B cell (primary cell): Measurements from ENCODE around the gene WDR7. TPM values are rescaled to one million over a fixed set of nuclear protein-coding genes. Genes with fewer than 3 reads are reported as not detected.

Source experiments
- ATAC-seq: fragments of 200-7000 bp; cut with Tn5 transposase; one replicate; pipeline ENCODE4 v1.10.0; 2021; ENCODE audit warnings: low read depth, mild to moderate bottlenecking, moderate number of reproducible peaks, moderate library complexity
- CTCF ChIA-PET: fragments of 350-600 bp; sonication (Branson Sonifier 250); formaldehyde crosslinking; loops from one replicate; lab custom pipeline; 2021; ENCODE audit warnings: antibody characterized with exemption, inconsistent platforms; lab: Charles Lee
- POLR2A ChIA-PET: fragments of 350-600 bp; sonication (Branson Sonifier 250); formaldehyde crosslinking; loops from one replicate; lab custom pipeline; 2021; ENCODE audit warnings: antibody characterized with exemption; lab: Charles Lee
- DNase-seq: peaks from one replicate; pipeline ENCODE4 v3.0.0; 2013
- H2AFZ ChIP-seq: 2 replicates; pipeline ENCODE4 v1.6.1; 2012; ENCODE audit warnings: mild to moderate bottlenecking, low read depth, low read length; ENCODE audit not compliant: insufficient read depth, poor library complexity, severe bottlenecking
- H3K27ac ChIP-seq, 2 donors: 1 replicate in 1 of 2; 2 replicates in 1 of 2; pipeline ENCODE4 v1.5.1; 2012 to 2013; ENCODE audit warnings: low read length in 2 of 2, mild to moderate bottlenecking in 2 of 2, moderate library complexity in 1 of 2
- H3K27me3 ChIP-seq, 4 experiments: fragments of 200-600 bp in 1 of 4; sonication (generic) in 1 of 4; replicated peaks in 1 of 4; 1 replicate in 2 of 4; 2 replicates in 2 of 4; pipeline versions ENCODE4 v1.6.1 to v1.7.0; 2013 to 2016; ENCODE audit warnings: low read length in 3 of 4, mild to moderate bottlenecking in 2 of 4, mixed read lengths in 1 of 4, moderate library complexity in 1 of 4; ENCODE audit not compliant: insufficient read depth in 4 of 4, control insufficient read depth in 3 of 4; ENCODE audit errors: control extremely low read depth in 1 of 4
- H3K36me3 ChIP-seq, 2 experiments: replicated peaks in 1 of 2; 1 replicate in 1 of 2; 2 replicates in 1 of 2; pipeline versions ENCODE4 v1.6.1 to v1.7.1; 2013; ENCODE audit warnings: low read length in 1 of 2; ENCODE audit not compliant: insufficient read depth in 2 of 2, control insufficient read depth in 1 of 2; ENCODE audit errors: control extremely low read depth in 1 of 2, extremely low read depth in 1 of 2
- H3K4me1 ChIP-seq, 2 donors: fragments of 200-600 bp in 1 of 2; sonication (generic) in 1 of 2; 1 replicate in 1 of 2; 2 replicates in 1 of 2; pipeline versions ENCODE4 v1.5.1 to v1.6.1; 2013 to 2017; ENCODE audit warnings: low read length in 2 of 2; ENCODE audit not compliant: control insufficient read depth in 2 of 2, insufficient read depth in 2 of 2
- H3K4me2 ChIP-seq: replicated peaks from 2 replicates; pipeline ENCODE3; 2012; ENCODE audit warnings: mild to moderate bottlenecking, low read depth, low read length; ENCODE audit not compliant: poor library complexity, severe bottlenecking
- H3K4me3 ChIP-seq, 5 experiments: fragments of 200-600 bp in 1 of 5; sonication (generic) in 1 of 5; 1 replicate in 3 of 5; 2 replicates in 2 of 5; pipeline versions ENCODE4 v1.5.1 to v1.7.0; 2011 to 2016; ENCODE audit warnings: low read length in 4 of 5, mild to moderate bottlenecking in 4 of 5, low read depth in 2 of 5, control low read depth in 1 of 5, moderate library complexity in 1 of 5; ENCODE audit not compliant: insufficient read depth in 1 of 5; ENCODE audit errors: control extremely low read depth in 1 of 5, extremely low read depth in 1 of 5
- H3K79me2 ChIP-seq: fragments of 200-600 bp; sonication (generic); one replicate; pipeline ENCODE4 v1.6.0; 2016; ENCODE audit warnings: low read length; ENCODE audit not compliant: control insufficient read depth, insufficient read depth
- H3K9ac ChIP-seq: fragments of 200-600 bp; sonication (generic); 2 replicates; pipeline ENCODE4 v1.6.1; 2017; ENCODE audit warnings: mild to moderate bottlenecking, low read length, moderate library complexity
- H3K9me3 ChIP-seq, 3 donors: one replicate each; pipeline versions ENCODE4 v1.6.1 to v1.7.1; 2013; ENCODE audit warnings: low read length in 2 of 3; ENCODE audit not compliant: control insufficient read depth in 2 of 3, insufficient read depth in 1 of 3; ENCODE audit errors: control extremely low read depth in 1 of 3
- H4K20me1 ChIP-seq: 2 replicates; pipeline ENCODE4 v1.6.0; 2012; ENCODE audit warnings: mild to moderate bottlenecking, low read length; ENCODE audit not compliant: insufficient read depth, control insufficient read depth, poor library complexity, severe bottlenecking
- H3K27ac Mint-ChIP-seq: one replicate; pipeline ENCODE4 v1.8.0; 2021; ENCODE audit warnings: mixed read lengths
- H3K27me3 Mint-ChIP-seq: one replicate; pipeline ENCODE4 v1.8.0; 2021; ENCODE audit warnings: mixed read lengths
- H3K4me1 Mint-ChIP-seq: one replicate; pipeline ENCODE4 v1.8.0; 2021; ENCODE audit warnings: mixed read lengths
- H3K4me3 Mint-ChIP-seq: one replicate; pipeline ENCODE4 v1.8.0; 2021; ENCODE audit warnings: mixed read lengths
- H3K9me3 Mint-ChIP-seq: one replicate; pipeline ENCODE4 v1.8.0; 2022; ENCODE audit warnings: mixed read lengths; ENCODE audit not compliant: insufficient read depth
- EZH2 ChIP-seq: IDR thresholded peaks from 2 replicates; pipeline ENCODE4 v1.6.1; 2012; ENCODE audit warnings: borderline replicate concordance, low read depth, mild to moderate bottlenecking, moderate library complexity, low read length; ENCODE audit not compliant: insufficient read depth, poor library complexity, severe bottlenecking
- WGBS: methylation state at CpG from one replicate; pipeline ENCODE4 v1.1.5; 2013; ENCODE audit warnings: missing lambda C conversion rate; ENCODE audit not compliant: insufficient coverage; 5-methylcytosine and 5-hydroxymethylcytosine counted together
- intact Hi-C: fragments of 100-400 bp; cut with micrococcal nuclease; formaldehyde crosslinking; loops from one replicate; pipeline ENCODE4 v1.10.0; 2022
- polyA plus RNA-seq: library from polyadenylated mRNA; depleted of rRNA; stranded (reverse); fragments of >200 nt; gene quantifications from 2 replicates; pipeline ENCODE4 v1.2.3, GENCODE V29; 2012
- total RNA-seq, 2 donors: library from RNA; stranded (reverse); fragments of 120-200 nt in 1 of 2; gene quantifications; 1 replicate in 1 of 2; 2 replicates in 1 of 2; pipeline versions ENCODE4 v1.2.3 to v1.2.4, GENCODE V29; 2013 to 2022
- TF ChIP-seq, protein P1 (sequence below): fragments of 200-600 bp; IDR thresholded peaks from one replicate; pipeline ENCODE4 v1.8.0; 2022; ENCODE audit warnings: antibody characterized with exemption, mild to moderate bottlenecking

WDR7 gene
- total and polyA plus RNA-seq, 2 donors (not counting 1 experiment from before 2014, with no cell fraction given) = 5.5 to 45.0 TPM

- Histone ChIP-seq H3K79me2 (no peaks in the 10 kb centered on the region), H3K36me3 (peaks cover 2 to 7% of the 10 kb centered on the region in 2 experiments), H3K4me1 (no peaks in the 10 kb centered on the region), H3K27ac (no peak overlapping the region), H3K9me3 (no peaks in the 10 kb centered on the region), H4K20me1 (no peaks in the 10 kb centered on the region), H3K9ac (no peak overlapping the region), H3K4me2 (no peak overlapping the region), H2AFZ (no peak overlapping the region), H3K4me3 (no peak overlapping the region), H3K27me3 (no peaks in the 10 kb centered on the region)
- Mint-ChIP-seq H3K27me3 (no peaks in the 10 kb centered on the region), H3K4me3 (no peak overlapping the region), H3K9me3 (no peaks in the 10 kb centered on the region), H3K27ac (no peak overlapping the region), H3K4me1 (no peaks in the 10 kb centered on the region)
- TF ChIP-seq, protein P1, sequence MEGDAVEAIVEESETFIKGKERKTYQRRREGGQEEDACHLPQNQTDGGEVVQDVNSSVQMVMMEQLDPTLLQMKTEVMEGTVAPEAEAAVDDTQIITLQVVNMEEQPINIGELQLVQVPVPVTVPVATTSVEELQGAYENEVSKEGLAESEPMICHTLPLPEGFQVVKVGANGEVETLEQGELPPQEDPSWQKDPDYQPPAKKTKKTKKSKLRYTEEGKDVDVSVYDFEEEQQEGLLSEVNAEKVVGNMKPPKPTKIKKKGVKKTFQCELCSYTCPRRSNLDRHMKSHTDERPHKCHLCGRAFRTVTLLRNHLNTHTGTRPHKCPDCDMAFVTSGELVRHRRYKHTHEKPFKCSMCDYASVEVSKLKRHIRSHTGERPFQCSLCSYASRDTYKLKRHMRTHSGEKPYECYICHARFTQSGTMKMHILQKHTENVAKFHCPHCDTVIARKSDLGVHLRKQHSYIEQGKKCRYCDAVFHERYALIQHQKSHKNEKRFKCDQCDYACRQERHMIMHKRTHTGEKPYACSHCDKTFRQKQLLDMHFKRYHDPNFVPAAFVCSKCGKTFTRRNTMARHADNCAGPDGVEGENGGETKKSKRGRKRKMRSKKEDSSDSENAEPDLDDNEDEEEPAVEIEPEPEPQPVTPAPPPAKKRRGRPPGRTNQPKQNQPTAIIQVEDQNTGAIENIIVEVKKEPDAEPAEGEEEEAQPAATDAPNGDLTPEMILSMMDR = no peak
- no peak for TF ChIP-seq EZH2
- WGBS = 80% methylated on average over 2 of the region's 2 CpGs
- POLR2A ChIA-PET = no interaction called here
- intact Hi-C loops = no loop called here
- no peak for ATAC-seq
- DNase-seq = no peak
- CTCF ChIA-PET = no interaction called here
Observed at GRCh38 chr18:56933472-56933871, 282.3 kb downstream of the WDR7 start.

GRCh38 chr18:56934131-56934530, 283.0 kb downstream of the WDR7 start:
- CTCF ChIA-PET = no interaction called here
- Histone ChIP-seq H3K27ac (no peak overlapping the region), H3K27me3 (no peaks in the 10 kb centered on the region), H3K4me3 (no peak overlapping the region), H3K79me2 (no peaks in the 10 kb centered on the region), H3K36me3 (peaks cover 2 to 7% of the 10 kb centered on the region in 2 experiments), H4K20me1 (no peaks in the 10 kb centered on the region), H3K9ac (no peak overlapping the region), H3K4me1 (no peaks in the 10 kb centered on the region), H2AFZ (no peak overlapping the region), H3K9me3 (no peaks in the 10 kb centered on the region), H3K4me2 (no peak overlapping the region)
- Mint-ChIP-seq H3K27me3 (no peaks in the 10 kb centered on the region), H3K9me3 (no peaks in the 10 kb centered on the region), H3K4me1 (no peaks in the 10 kb centered on the region), H3K27ac (no peak overlapping the region), H3K4me3 (no peak overlapping the region)
- ATAC-seq = no peak
- TF ChIP-seq, protein P1 = no peak
- TF ChIP-seq EZH2 = no peak
- DNase-seq = no peak
- POLR2A ChIA-PET = no interaction called here
- intact Hi-C loops = no loop called here
- no CpG with 5 or more reads among the region's 3 CpGs for WGBS
